Thyroid gland (tissue), 4 donors: Measurements from ENCODE around the gene RPS4Y1. TPM values are rescaled to one million over a fixed set of nuclear protein-coding genes. Genes with fewer than 3 reads are reported as not detected.

ENCODE experiments used
- DNase-seq, 2 donors: peaks; one replicate each; pipeline ENCODE4 v3.0.0-alpha.2; 2019
- H3K27ac ChIP-seq, 3 donors: fragments of 200-600 bp; sonication (generic); 1 replicate in 2 of 3; 2 replicates in 1 of 3; pipeline ENCODE4 v1.5.1; 2016 to 2019; ENCODE audit warnings: mild to moderate bottlenecking in 1 of 3, moderate library complexity in 1 of 3
- H3K27me3 ChIP-seq: fragments of 200-600 bp; sonication (generic); one replicate; pipeline ENCODE4 v1.5.1; 2019
- H3K36me3 ChIP-seq, 2 donors: fragments of 200-600 bp; sonication (generic); one replicate each; pipeline ENCODE4 v1.5.1; 2016 to 2019
- H3K4me1 ChIP-seq, 2 donors: fragments of 200-600 bp; sonication (generic); one replicate each; pipeline ENCODE4 v1.5.1; 2017 to 2019
- H3K4me3 ChIP-seq, 3 donors: fragments of 200-600 bp; sonication (generic); replicated peaks in 1 of 3; 1 replicate in 2 of 3; 2 replicates in 1 of 3; pipeline ENCODE4 v1.5.1; 2016; ENCODE audit warnings: mild to moderate bottlenecking in 1 of 3
- H3K9me3 ChIP-seq: fragments of 200-600 bp; sonication (generic); one replicate; pipeline ENCODE4 v1.5.1; 2017
- CTCF ChIP-seq, 6 experiments: fragments of 200-600 bp in 3 of 6; fragments of 450-650 bp in 3 of 6; sonication (generic) in 3 of 6; IDR thresholded peaks; one replicate each; pipeline ENCODE4 v1.5.1; 2016 to 2019; ENCODE audit warnings: antibody characterized with exemption in 6 of 6, mild to moderate bottlenecking in 2 of 6, inconsistent platforms in 1 of 6, moderate library complexity in 1 of 6
- POLR2A ChIP-seq, 2 donors: fragments of 450-650 bp; IDR thresholded peaks; one replicate each; pipeline ENCODE4 v1.6.1; 2017; ENCODE audit warnings: antibody characterized with exemption in 2 of 2, mild to moderate bottlenecking in 2 of 2, moderate library complexity in 1 of 2
- WGBS, 2 donors: methylation state at CpG; one replicate each; pipeline ENCODE4 v1.1.5; 2017; 5-methylcytosine and 5-hydroxymethylcytosine counted together
- intact Hi-C: fragments of 100-400 bp; cut with DNase I; formaldehyde crosslinking; loops from one replicate; pipeline ENCODE4 v1.15.1; 2023
- total RNA-seq, 4 donors: library from RNA; depleted of rRNA; stranded (reverse); fragments of >200 nt; gene quantifications; one replicate each; pipeline ENCODE4 v1.2.3, GENCODE V29; 2016

The RPS4Y1 gene
- total RNA-seq, 4 donors from 2014 or later, result 0.22 to 251 (median 92.9) TPM

- Histone ChIP-seq H3K4me3 (no peak overlapping the region), H3K9me3 (no peaks in the 10 kb centered on the region), H3K27me3 (no peaks in the 10 kb centered on the region), H3K27ac (no peak overlapping the region), H3K36me3 (no peaks in the 10 kb centered on the region), H3K4me1 (no peaks in the 10 kb centered on the region)
- intact Hi-C loops, result no loop called here
- TF ChIP-seq CTCF (IDR thresholded peaks at IDR 0.05), result no peak
- TF ChIP-seq POLR2A (IDR thresholded peaks at IDR 0.05), result no peak
- WGBS, 2 donors, result 82 to 93% methylated on average over 3 of the region's 3 CpGs
- DNase-seq, result no peak
Observed at GRCh38 chrY:2824471-2824870, 16.9 kb upstream of the RPS4Y1 start.

DNA sequence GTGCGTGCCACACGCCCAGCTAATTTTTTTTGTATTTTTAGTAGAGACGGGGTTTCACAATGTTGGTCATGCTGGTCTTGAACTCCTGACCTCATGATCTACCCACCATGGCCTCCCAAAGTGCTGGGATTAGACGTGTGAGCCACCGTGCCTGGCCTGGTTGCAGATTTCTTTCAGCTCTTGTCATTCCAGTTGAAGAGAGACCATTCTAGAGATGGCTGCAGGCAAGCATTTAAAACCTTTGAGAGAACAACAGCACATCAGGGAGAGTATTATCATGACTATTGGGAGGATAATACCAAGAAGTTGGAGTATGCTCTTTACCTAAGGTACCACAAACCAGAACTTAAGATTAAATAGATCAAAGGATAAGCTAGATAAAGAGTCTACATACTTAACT is 12.9 kb upstream of the RPS4Y1 start:
- WGBS, 2 donors, result 62 to 92% methylated on average over 4 of the region's 5 CpGs
- Histone ChIP-seq H3K27ac (no peak overlapping the region), H3K4me1 (no peaks in the 10 kb centered on the region), H3K9me3 (no peaks in the 10 kb centered on the region), H3K27me3 (no peaks in the 10 kb centered on the region), H3K4me3 (no peak overlapping the region), H3K36me3 (no peaks in the 10 kb centered on the region)
- TF ChIP-seq CTCF (IDR thresholded peaks at IDR 0.05) (no peak), POLR2A (IDR thresholded peaks at IDR 0.05) (no peak)
- intact Hi-C loops, result no loop called here
- DNase-seq, result no peak

- no peak overlapping the region for H3K4me3 ChIP-seq
- no peak overlapping the region for H3K27ac ChIP-seq
- no peaks in the 10 kb centered on the region for H3K36me3 ChIP-seq
- H3K27me3 ChIP-seq, result no peaks in the 10 kb centered on the region
- TF ChIP-seq POLR2A (IDR thresholded peaks at IDR 0.05) (no peak), CTCF (IDR thresholded peaks at IDR 0.05) (no peak)
- intact Hi-C loops, result no loop called here
- H3K9me3 ChIP-seq, result no peaks in the 10 kb centered on the region
- DNase-seq, result no peak
- H3K4me1 ChIP-seq, result no peaks in the 10 kb centered on the region
Observed at GRCh38 chrY:2835230-2835629, 6.2 kb upstream of the RPS4Y1 start.

GRCh38 chrY:2837078-2837477 is 4.3 kb upstream of the RPS4Y1 start:
- Histone ChIP-seq H3K4me3 (no peak overlapping the region), H3K27ac (no peak overlapping the region), H3K36me3 (no peaks in the 10 kb centered on the region), H3K9me3 (no peaks in the 10 kb centered on the region), H3K27me3 (no peaks in the 10 kb centered on the region), H3K4me1 (no peaks in the 10 kb centered on the region)
- no peak for DNase-seq
- TF ChIP-seq CTCF (IDR thresholded peaks at IDR 0.05) (no peak), POLR2A (IDR thresholded peaks at IDR 0.05) (no peak)
- WGBS, 2 donors, result 42 to 76% methylated on average over 2 of the region's 2 CpGs
- intact Hi-C loops, result no loop called here

DNA sequence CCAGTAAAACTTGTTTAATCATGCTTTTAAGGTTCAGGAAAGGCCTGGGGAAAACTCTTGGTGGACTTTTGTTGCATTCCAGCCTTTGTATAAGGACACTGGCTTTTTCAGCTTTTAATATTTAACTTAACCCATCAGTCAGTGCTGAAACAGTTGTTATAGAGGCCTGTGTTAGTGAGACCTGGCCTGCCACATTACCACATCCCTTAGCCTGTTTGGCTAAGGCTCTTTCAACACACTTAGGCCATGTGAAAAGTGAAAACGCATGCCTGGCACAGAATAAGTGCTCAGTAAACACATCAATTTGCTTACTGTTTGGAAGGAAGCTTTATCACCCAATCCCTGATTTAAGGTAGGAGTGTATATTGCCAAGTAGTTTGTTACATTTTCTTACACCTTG is 3.5 kb upstream of the RPS4Y1 start:
- H3K4me1 ChIP-seq, result no peaks in the 10 kb centered on the region
- no peak overlapping the region for H3K4me3 ChIP-seq
- TF ChIP-seq POLR2A (IDR thresholded peaks at IDR 0.05), result no peak
- no peak for TF ChIP-seq CTCF (IDR thresholded peaks at IDR 0.05)
- 50 to 88% methylated on average over 1 of the region's 1 CpG for WGBS, 2 donors
- no peaks in the 10 kb centered on the region for H3K27me3 ChIP-seq
- no peaks in the 10 kb centered on the region for H3K9me3 ChIP-seq
- H3K36me3 ChIP-seq, result no peaks in the 10 kb centered on the region
- no peak overlapping the region for H3K27ac ChIP-seq
- DNase-seq, result no peak
- intact Hi-C loops, result no loop called here
